NCI-H460 (cell line): ENCODE measurements around the gene SEC61A2. TPM values are rescaled to one million over a fixed set of nuclear protein-coding genes. Genes with fewer than 3 reads are reported as not detected.
A peak's percentile ranks its signal among the peaks of the same experiment; 100 is the strongest.
"Not testable (repeated sequence)": the region's sequence is repeated elsewhere in the genome, so short reads cannot be mapped to it uniquely, and the experiment has no call there.

Source experiments
- DNase-seq: peaks from one replicate; pipeline ENCODE4 v3.0.0-alpha.2; 2016; ENCODE audit warnings: low read depth; ENCODE audit errors: extremely low read depth
- total RNA-seq: library from RNA; depleted of rRNA; stranded (reverse); fragments of >200 nt; shearing (Covaris generic); gene quantifications from 2 replicates; pipeline ENCODE4 v1.2.3, GENCODE V29; 2014

Gene SEC61A2
- total RNA-seq, 1 experiment from 2014 or later = 8.6 TPM

- DNase-seq = no peak
Measured at GRCh38 chr10:12158111-12158510, 28.6 kb downstream of the SEC61A2 start.

GRCh38 chr10:12160664-12161063, 31.2 kb downstream of the SEC61A2 start:
- no peak for DNase-seq

- DNase-seq = no peak
Measured at GRCh38 chr10:12162927-12163326, 33.5 kb downstream of the SEC61A2 start.

GRCh38 chr10:12164085-12164484, 34.6 kb downstream of the SEC61A2 start:
- no peak for DNase-seq

GRCh38 chr10:12165036-12165435, 35.6 kb downstream of the SEC61A2 start:
- DNase-seq = no peak

- DNase-seq = no peak
Measured at GRCh38 chr10:12165999-12166775, 36.7 kb downstream of the SEC61A2 start.

- DNase-seq = not testable (repeated sequence)
Measured at GRCh38 chr10:12171512-12171911, 42.0 kb downstream of the SEC61A2 start.

GRCh38 chr10:12177642-12178041, 48.2 kb downstream of the SEC61A2 start:
- no peak for DNase-seq

- no peak for DNase-seq
Measured at GRCh38 chr10:12179606-12180170, 50.2 kb downstream of the SEC61A2 start.

- DNase-seq = no peak
Measured at GRCh38 chr10:12180221-12180974, 50.9 kb downstream of the SEC61A2 start.

GRCh38 chr10:12181065-12181775, 51.7 kb downstream of the SEC61A2 start:
- no peak for DNase-seq

- no peak for DNase-seq
Measured at GRCh38 chr10:12184165-12184564, 54.7 kb downstream of the SEC61A2 start.

GRCh38 chr10:12186323-12186722, 56.8 kb downstream of the SEC61A2 start:
- no peak for DNase-seq

- no peak for DNase-seq
Measured at GRCh38 chr10:12187321-12187905, 57.9 kb downstream of the SEC61A2 start.

GRCh38 chr10:12188656-12189055, 59.2 kb downstream of the SEC61A2 start:
- no peak for DNase-seq

- DNase-seq = no peak
Measured at GRCh38 chr10:12189426-12189825, 59.9 kb downstream of the SEC61A2 start.

- DNase-seq = no peak
Measured at GRCh38 chr10:12191715-12192114, 62.2 kb downstream of the SEC61A2 start.

GRCh38 chr10:12193193-12193592, 63.7 kb downstream of the SEC61A2 start:
- no peak for DNase-seq

GRCh38 chr10:12194752-12195271, 65.3 kb downstream of the SEC61A2 start:
- peak; percentile 9 for DNase-seq

- no peak for DNase-seq
Measured at GRCh38 chr10:12195281-12195602, 65.8 kb downstream of the SEC61A2 start.
